Left renal pelvis (tissue), 4 donors: ENCODE measurements around the gene GPATCH3. TPM values are rescaled to one million over a fixed set of nuclear protein-coding genes. Genes with fewer than 3 reads are reported as not detected.
"Not testable (repeated sequence)": the region's sequence is repeated elsewhere in the genome, so short reads cannot be mapped to it uniquely, and the experiment has no call there.

Experiments
- DNase-seq, 4 donors: peaks; one replicate each; pipeline ENCODE4 v3.0.0-alpha.2; 2013; ENCODE audit warnings: low read depth in 4 of 4, low spot score in 3 of 4
- polyA plus RNA-seq, 4 donors: library from polyadenylated mRNA; unstranded; fragments of 120-200 nt; gene quantifications; one replicate each; pipeline ENCODE4 v1.2.1, GENCODE V29; 2013; ENCODE audit not compliant: insufficient read length in 4 of 4

Gene GPATCH3
- polyA plus RNA-seq, 4 donors: 11.4 to 17.6 (median 12.9) TPM

DNA sequence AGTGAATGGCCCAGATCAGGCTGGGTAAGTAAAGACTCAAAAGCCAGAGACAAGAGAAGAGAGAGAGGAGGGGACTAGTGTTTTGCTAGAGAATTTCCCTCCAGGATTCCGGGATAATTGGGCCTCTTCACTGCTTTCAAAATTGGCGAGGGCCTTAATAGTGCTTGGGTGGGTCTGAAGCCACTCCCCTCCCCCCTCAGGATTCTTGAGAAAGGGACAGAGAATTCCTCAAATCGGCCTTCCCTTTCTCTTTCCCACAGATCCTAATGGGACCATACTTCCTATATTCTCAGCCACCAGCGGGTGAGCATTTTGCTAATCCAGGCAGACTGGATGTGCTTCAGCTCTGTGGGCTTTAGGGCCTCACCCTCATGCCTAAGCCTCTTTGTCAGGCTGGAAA, 25.4 kb downstream of the GPATCH3 start:
- no peak for DNase-seq

DNA sequence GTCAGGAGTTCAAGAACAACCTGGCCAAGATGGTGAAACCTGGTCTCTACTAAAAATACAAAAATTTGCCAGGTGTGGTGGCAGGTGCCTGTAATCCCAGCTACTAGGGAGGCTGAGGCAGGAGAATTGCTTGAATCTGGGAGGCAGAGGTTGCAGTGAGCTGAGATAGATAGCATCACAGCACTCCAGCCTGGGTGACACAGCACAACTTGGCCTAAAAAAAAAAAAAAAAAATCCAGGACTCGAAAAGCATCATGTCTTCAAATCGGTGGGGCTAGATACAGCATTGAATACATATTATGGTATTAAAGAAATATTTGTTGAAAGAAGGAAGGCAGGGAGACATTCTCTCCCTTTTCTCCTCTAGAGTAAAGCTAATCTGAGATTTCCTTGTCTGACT, 27.2 kb downstream of the GPATCH3 start:
- DNase-seq: not testable (repeated sequence)

DNA sequence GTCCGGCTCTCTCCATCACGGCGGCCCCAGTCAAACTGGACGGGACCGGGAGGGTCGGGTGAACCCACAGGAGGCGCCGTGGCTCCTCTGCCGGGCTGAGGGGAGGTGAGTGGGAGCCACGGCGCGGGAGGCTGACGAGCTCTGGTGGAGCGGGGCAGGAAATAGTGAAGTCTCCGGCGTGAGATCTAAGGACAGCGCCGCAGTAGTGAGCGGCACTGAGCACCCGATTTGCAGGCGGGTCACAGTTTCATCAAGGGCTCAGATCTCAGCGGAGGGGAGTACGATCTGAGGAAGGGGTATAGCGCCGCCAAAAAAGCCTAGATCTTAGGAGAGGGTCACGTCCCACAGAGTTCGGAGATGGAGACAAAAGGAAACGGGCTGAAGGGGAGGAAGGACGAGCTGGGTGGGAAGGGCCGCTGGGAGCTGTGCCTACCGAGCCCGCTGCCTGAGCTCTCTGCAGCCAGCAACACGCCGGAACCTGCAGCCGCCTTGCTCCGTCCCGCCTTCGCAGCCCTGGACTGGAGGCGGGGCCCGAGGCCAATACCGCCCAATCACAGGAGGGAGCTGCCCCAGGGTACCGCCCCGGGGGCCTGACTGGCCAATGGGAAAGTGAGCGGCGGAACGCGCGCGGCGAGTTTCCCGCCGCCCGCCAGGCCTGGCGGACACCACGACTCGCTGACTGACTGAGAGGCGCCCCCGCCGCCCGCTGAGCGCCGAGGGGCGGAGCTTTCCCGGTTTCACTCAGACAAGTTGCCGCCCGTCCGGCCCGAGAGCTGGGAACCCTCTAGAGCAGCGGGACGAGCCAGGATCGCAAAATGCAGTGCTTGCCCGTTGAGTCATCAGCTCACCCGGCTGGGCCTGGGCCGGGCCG, 35.4 kb downstream of the GPATCH3 start:
- peak; percentile 93 to 94 (median 93) for DNase-seq

DNA sequence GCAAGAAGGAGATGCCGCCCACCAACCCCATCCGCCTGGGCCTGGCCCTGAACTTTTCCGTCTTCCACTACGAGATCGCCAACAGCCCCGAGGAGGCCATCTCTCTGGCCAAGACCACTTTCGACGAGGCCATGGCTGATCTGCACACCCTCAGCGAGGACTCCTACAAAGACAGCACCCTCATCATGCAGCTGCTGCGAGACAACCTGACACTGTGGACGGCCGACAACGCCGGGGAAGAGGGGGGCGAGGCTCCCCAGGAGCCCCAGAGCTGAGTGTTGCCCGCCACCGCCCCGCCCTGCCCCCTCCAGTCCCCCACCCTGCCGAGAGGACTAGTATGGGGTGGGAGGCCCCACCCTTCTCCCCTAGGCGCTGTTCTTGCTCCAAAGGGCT, 36.6 kb downstream of the GPATCH3 start:
- DNase-seq: no peak

DNA sequence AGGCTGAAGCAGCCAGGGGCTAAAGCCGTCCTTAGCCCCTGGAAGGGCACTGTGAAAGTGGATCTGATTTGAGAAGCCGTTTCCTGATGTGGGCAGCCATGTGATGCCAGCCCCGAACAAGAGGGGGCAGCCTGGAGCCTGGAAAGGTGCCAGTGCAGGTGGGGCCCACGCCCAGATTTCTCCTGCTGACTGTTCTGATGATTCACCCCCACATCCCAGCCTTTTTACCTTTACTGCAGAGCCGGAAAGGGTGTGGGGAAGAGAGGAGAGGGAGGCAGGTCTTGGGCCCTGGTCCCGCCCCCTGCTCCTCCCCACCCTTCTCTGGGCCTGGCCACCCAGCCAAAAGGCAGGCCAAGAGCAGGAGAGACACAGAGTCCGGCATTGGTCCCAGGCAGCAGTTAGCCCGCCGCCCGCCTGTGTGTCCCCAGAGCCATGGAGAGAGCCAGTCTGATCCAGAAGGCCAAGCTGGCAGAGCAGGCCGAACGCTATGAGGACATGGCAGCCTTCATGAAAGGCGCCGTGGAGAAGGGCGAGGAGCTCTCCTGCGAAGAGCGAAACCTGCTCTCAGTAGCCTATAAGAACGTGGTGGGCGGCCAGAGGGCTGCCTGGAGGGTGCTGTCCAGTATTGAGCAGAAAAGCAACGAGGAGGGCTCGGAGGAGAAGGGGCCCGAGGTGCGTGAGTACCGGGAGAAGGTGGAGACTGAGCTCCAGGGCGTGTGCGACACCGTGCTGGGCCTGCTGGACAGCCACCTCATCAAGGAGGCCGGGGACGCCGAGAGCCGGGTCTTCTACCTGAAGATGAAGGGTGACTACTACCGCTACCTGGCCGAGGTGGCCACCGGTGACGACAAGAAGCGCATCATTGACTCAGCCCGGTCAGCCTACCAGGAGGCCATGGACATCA, 37.2 kb downstream of the GPATCH3 start, which contains the start of gene SFN:
Gene SFN (plus strand): TSS at position 369 of the 904 bp plus-strand sequence. CDS start 64 bp downstream, at position 433.
- DNase-seq: no peak

DNA sequence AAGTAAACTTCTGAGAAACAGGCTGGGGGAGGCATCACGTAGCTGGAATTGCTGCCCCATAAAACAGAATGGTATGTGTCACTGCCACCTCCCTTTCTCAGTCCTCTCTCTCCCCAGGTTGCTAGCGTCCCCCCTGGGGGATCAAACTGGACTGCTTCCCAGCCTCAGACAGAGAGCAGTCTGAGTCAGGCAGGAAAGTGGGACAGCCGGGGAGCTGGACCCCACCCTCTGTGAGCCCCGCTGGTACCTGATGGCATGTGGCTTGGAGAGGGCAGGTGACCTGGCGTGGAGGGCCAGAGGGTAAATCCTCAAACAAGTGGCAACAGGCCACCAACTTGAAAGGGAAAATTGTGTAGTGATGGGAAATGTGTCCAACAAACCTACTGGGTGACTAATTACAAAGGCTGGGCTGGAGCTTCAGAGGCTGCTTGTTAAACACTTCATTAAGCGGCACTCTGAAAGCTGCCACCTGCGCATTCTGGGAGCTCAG, 38.3 kb downstream of the GPATCH3 start:
- no peak for DNase-seq

- no peak for DNase-seq
Measured at GRCh38 chr1:26861286-26861701, 39.0 kb downstream of the GPATCH3 start.

- DNase-seq: no peak
Measured at GRCh38 chr1:26858891-26859640, 41.2 kb downstream of the GPATCH3 start.

- no peak for DNase-seq
Measured at GRCh38 chr1:26858160-26858559, 42.1 kb downstream of the GPATCH3 start.

DNA sequence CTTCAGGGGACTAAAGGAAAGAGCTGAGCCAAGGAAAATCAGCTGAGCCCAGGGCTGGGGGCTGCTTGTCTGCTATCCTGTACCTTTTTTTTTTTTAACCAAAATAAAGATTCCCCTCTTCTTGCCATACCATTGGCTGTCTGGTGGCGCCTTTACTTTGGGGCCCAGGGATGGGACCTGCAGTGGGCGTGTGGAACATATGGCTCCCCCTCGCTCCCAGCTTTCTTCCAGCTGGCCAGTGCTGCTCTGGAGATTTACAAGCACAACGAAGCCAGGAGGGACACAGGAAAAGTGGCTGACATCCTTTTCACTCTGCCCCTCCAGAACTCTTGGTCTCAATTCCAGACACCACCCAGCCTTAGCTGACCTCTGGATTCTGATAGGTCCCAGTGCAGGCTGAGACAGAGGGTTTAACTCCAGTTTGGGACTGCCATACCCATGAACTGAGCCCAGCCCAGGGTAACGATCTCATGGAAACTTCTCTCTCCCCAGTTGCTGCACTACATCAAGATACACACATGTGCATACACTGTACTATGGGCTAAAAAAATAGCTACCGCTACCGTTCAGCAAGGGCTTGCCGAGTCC, 42.7 kb downstream of the GPATCH3 start:
- no peak for DNase-seq

DNA sequence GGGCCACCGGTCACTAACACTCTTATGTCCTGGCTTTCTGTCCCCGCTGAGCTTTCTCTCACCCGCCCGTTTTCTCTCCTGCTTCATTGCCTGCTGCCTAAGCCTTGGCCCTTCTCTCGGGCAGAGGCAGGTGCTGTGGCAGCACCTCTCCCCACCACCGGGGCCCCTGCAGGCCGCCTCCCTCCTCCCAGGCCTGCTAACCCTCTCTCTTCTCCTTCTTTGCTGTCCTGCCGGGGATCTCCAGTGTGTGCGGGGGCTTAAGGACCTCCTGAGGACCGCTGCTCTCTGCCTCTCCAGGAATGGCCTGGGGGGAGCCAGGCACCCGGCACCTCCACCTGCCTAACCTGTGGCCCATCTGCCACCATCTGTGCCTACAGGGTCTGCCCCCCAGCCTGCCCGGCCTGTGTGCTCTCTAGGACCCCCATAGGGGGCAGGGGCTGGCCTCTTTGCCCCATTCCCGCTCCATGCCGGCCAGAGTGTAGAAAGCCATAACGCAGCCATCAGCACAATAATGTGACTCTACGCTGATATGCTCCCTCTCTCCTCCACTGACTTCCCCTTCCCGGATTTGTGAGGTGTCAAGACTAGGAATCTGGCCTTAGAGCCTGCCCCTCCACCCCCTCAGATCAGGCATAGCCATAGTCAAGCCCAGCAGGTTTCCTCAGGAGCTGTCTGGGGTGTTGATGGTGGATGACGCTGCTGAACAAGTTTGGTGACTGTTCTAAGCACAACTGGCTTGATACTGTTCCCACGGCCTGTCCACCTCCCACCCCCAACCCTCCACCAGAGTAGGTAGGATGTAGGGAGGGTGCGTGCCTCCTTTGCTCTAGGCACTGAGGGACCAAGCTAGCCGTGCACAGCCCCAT, 43.4 kb downstream of the GPATCH3 start:
- no peak for DNase-seq

DNA sequence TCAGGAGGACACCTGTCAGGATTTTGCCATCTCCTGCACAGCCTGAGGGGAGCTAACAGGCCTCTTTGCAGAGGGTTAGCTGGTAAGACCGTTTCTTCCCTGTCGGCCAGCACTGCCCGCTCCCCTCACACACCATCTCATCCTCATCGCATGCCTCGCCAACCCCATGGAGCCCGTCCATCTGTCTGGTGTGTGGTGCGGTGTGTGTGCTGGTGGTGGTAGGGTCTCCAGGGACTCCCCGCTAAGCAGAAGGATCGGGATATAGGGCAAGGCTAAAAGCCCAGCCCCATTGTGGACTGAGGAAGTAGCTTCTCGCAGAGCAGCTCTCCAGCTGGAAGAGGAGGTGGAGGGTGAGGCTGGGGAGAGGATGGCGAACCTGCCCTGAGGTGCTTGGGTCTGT, 44.1 kb downstream of the GPATCH3 start:
- no peak for DNase-seq

GRCh38 chr1:26855636-26856035, 44.6 kb downstream of the GPATCH3 start:
- DNase-seq: no peak

- DNase-seq: no peak
Measured at GRCh38 chr1:26854906-26855305, 45.4 kb downstream of the GPATCH3 start.

DNA sequence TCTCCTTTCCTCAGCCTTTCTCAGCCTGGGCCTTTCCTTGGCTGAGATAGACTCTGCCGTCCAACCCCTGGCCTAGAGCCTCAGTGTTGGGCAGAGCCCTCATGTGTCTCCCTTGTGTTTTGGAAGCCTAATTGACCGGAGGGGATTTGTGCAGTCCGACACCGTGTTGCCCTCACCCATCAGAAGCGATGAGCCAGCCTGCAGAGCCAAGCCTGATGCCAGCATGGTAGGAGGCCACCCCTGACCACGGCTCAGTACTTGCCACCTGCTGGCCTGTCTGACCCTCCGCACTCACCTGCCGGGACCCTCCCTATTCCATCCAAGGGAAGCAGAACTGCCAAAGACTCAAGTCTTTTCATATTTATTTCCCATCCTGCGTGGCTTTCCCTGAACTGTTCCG, 46.7 kb downstream of the GPATCH3 start:
- no peak for DNase-seq

DNA sequence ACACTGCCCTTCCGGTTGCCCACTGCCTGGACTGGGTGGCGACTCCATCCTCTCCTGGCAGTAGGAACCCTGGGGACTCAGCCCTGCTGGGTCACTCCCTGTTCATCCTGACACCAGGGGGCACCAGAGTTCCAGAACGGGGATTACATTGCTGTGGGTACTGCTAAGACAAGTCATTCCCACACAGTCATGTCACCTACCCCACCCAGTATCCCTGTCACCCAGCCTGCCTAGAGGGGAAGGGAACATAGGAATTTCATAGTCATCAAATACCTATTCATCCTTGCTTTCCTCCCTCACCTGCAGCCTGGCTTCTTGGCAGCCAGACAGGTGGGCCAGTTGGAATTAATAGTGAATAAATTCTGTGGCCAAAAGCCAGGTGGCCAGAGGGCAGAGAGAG, 47.1 kb downstream of the GPATCH3 start:
- DNase-seq: peak in 2 of 4 donors; percentile 45 to 57

DNA sequence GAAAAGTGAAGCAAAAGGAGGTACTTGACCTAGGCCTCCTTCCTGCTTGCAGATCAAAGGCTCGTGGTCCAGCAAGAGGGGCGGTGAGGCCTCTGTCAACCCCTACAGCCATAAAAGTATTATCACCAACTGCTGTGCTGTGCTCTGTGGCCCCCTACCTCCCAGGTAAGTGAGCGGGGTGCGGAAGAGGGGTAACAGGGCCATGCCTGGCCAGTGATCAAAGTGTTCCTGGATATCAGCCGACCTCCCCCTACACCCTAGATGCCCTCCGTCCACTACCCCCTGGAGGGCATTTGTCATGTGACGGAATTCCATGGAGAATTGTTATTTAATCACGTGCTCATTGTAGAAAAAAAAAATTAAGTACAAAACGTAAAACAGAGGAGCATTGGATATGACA, 47.6 kb downstream of the GPATCH3 start:
- no peak for DNase-seq

- no peak for DNase-seq
Measured at GRCh38 chr1:26851106-26851684, 49.1 kb downstream of the GPATCH3 start.
